HepG2 (cell line): ENCODE results near the gene ASB5.

Experiments used
- TAF1 ChIP-seq: sonication (generic); formaldehyde crosslinking; IDR thresholded peaks from 2 replicates; pipeline ENCODE4 v1.4.0; 2020; ENCODE audit warnings: missing genetic modification reagents
- ZNF232 ChIP-seq: sonication (generic); formaldehyde crosslinking; IDR thresholded peaks from 2 replicates; pipeline ENCODE4 v1.4.0; 2020; ENCODE audit warnings: missing genetic modification reagents, borderline replicate concordance
- ZNF326 ChIP-seq: sonication (generic); formaldehyde crosslinking; IDR thresholded peaks from 2 replicates; pipeline ENCODE4 v1.4.0; 2020; ENCODE audit warnings: missing genetic modification reagents, borderline replicate concordance
- TF ChIP-seq, protein P1 (sequence below): sonication (generic); formaldehyde crosslinking; IDR thresholded peaks from 2 replicates; pipeline ENCODE4 v1.8.0; 2022; ENCODE audit warnings: missing genetic modification reagents, mild to moderate bottlenecking, inconsistent platforms, borderline replicate concordance

DNA sequence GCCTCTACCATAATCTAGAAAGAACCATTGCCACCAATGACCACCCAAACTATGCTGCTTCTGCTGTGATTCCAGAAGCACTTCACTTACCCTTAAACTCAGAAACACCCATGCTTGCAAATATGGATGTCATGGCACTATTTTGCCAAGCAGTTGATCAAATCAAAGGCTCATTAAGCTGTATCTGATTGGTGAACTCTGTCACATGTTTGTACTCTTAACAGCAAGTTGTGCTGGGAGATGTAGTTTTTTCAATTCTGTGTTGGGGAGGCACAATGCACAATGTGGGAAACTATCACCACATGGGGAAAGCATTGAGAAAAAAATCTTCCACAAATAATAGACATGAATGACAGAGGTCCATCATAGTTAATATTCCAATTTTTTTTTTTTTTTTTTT is 31.5 kb upstream of the ASB5 start:
- TF ChIP-seq ZNF326 (CRISPR knock-in tag) (no peak), TAF1 (CRISPR knock-in tag) (no peak), ZNF232 (CRISPR knock-in tag) (no peak)
- TF ChIP-seq, protein P1, sequence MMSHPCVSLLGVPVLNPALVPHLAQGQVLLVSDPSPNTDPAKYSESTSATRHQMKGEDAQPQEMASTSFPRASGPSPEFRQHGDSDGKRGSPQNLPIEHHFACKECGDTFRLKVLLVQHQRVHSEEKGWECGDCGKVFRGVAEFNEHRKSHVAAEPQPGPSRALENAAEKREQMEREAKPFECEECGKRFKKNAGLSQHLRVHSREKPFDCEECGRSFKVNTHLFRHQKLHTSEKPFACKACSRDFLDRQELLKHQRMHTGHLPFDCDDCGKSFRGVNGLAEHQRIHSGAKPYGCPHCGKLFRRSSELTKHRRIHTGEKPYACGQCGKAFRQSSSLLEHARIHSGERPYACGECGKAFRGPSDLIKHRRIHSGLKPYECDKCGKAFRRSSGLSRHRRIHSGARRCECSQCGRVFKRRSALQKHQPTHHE (CRISPR knock-in tag), result no peak
